HG03108 (cell line): ENCODE measurements around the gene GNPTAB.

Source experiments
- ATAC-seq: cut with Tn5 transposase; IDR thresholded peaks from one replicate; pipeline ENCODE4 v1.9.1; 2021; ENCODE audit warnings: moderate library complexity; ENCODE audit not compliant: unreplicated experiment

GNPTAB gene

GRCh38 chr12:101775816-101776215 lies 54.9 kb downstream of the GNPTAB start:
- no peak for ATAC-seq

GRCh38 chr12:101773650-101774162 lies 57.1 kb downstream of the GNPTAB start:
- peak; percentile 54 for ATAC-seq

GRCh38 chr12:101772012-101772775 lies 58.6 kb downstream of the GNPTAB start:
- ATAC-seq: no peak

GRCh38 chr12:101769865-101770264 lies 60.9 kb downstream of the GNPTAB start:
- no peak for ATAC-seq

- ATAC-seq: no peak
These were observed 62.0 kb downstream of the GNPTAB start for GRCh38 chr12:101768781-101769180.

- no peak for ATAC-seq
These were observed 63.2 kb downstream of the GNPTAB start for GRCh38 chr12:101767537-101767936.

GRCh38 chr12:101764051-101764792 lies 66.5 kb downstream of the GNPTAB start:
- ATAC-seq: no peak

- ATAC-seq: no peak
These were observed 67.4 kb downstream of the GNPTAB start for GRCh38 chr12:101763246-101763931.

GRCh38 chr12:101761781-101762180 lies 69.0 kb downstream of the GNPTAB start:
- no peak for ATAC-seq

GRCh38 chr12:101761350-101761749 lies 69.4 kb downstream of the GNPTAB start:
- no peak for ATAC-seq

GRCh38 chr12:101759396-101760047 lies 71.2 kb downstream of the GNPTAB start:
- no peak for ATAC-seq

GRCh38 chr12:101750152-101750551 lies 80.6 kb downstream of the GNPTAB start:
- no peak for ATAC-seq

GRCh38 chr12:101749657-101750056 lies 81.1 kb downstream of the GNPTAB start:
- ATAC-seq: no peak

GRCh38 chr12:101748907-101749306 lies 81.9 kb downstream of the GNPTAB start:
- no peak for ATAC-seq

GRCh38 chr12:101747697-101748096 lies 83.1 kb downstream of the GNPTAB start:
- ATAC-seq: no peak

- ATAC-seq: no peak
These were observed 84.1 kb downstream of the GNPTAB start for GRCh38 chr12:101746661-101747060.

- ATAC-seq: no peak
These were observed 84.6 kb downstream of the GNPTAB start for GRCh38 chr12:101746196-101746595.

- no peak for ATAC-seq
These were observed 85.3 kb downstream of the GNPTAB start for GRCh38 chr12:101745481-101745880.

GRCh38 chr12:101743724-101744472 lies 86.9 kb downstream of the GNPTAB start:
- peak; percentile 97 for ATAC-seq

GRCh38 chr12:101743242-101743641 lies 87.5 kb downstream of the GNPTAB start:
- peak; percentile 4 for ATAC-seq
